Activated CD8-positive, alpha-beta memory T cell treated with anti-CD3 and anti-CD28 coated beads, Interleukin-2, amount 50 U/mL, for 4 hours (primary cell): ENCODE results near the gene CCDC33.

Experiments used
- DNase-seq: peaks from one replicate; pipeline ENCODE4 v3.0.0-alpha.2; 2020

The CCDC33 gene

DNA sequence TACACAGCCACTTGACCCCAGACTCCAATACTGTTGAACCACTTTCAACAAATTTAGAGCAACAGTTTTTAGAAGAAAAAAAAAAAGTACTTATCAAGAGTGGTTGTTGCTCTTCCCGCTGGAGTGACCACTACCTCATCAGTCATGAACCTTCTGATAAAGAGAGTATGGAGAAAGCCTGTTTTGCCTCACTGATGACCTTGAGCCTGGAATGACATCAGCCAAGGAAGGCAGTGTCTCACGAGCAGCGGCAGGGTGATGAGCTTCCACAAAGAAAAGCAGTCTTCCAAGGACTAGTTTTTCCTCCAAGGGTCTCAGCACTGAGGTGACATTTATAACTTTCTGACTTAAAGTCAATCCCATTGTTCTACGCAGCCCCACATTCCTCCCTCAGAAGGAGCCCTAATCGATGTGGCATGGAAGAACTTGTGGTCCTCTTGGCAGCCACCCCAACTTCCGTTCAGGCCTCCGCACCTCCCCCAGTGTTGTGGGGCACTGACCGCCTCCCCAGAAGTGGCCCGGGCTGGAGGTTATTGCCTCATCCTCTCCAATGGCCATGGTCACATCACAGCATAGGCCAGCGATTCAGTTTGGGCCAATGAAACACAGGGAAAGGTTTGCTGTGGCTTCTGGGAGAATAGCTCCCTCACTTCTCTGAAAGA, 133.1 kb downstream of the CCDC33 start:
- no peak for DNase-seq

DNA sequence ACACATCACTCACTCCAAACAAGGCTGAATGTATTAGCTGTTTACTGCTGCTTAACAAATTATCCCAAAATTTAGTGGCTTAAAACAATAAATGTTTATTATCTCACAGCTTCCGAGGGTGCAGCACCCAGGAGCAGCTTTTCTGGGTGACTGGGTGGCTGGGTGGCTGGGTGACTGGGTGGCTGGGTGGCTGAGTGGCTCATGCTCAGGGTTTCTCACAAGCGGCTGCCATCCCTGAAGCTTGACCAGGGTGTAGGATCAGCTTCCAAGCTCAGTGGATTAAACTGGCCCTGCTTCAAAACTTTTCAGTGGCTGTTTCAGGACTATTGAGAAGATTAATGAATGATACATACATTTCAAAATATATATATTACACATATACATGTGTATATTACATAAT, 133.6 kb downstream of the CCDC33 start:
- no peak for DNase-seq

DNA sequence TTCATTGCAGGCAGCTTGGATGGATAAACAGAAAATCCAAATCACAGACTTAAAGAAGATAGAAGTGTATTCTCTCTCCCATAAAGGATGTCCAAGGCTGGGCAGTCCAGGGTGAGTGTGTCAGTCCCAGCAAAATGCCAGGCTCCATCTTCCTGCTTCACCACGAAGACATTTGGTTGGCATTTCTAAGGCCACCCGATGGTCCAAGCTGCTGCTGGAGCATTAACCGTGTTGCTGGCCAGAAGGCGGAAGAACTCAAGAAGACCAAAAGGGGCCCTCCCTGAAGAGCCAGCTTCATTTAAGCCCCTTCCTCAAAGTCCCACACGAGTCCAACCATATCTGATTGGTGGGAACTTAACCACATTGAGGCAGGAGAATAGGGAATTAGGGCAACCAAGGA, 134.3 kb downstream of the CCDC33 start:
- DNase-seq = no peak

DNA sequence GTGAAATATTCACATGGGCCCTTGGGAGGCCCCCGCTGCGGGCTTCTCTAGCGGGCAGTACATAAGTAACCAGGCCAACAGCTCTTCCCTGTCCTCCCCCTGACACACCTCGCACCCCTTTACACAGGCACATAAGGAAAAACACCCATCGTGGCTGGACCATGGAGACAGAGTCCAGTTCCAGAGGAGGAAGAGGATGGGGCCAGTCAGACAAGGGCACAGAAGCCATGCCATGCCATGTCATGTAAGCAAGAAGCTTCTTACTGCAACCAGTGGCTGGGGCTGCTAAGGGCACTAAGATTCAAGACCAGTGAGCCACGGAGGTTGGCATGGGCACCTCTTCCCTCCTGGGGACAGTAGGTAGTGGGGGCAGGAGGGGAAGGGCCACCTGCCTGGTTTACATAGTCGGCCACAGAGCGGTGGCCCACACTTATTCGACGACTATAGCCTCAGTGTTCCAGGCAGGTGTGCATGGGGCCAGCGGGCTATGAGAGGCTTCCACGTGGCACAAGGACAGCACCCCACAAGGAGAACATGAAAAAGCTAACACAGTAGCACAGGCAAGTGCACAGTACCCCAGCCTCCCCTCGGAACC, 137.0 kb downstream of the CCDC33 start:
- DNase-seq = peak; percentile 14

DNA sequence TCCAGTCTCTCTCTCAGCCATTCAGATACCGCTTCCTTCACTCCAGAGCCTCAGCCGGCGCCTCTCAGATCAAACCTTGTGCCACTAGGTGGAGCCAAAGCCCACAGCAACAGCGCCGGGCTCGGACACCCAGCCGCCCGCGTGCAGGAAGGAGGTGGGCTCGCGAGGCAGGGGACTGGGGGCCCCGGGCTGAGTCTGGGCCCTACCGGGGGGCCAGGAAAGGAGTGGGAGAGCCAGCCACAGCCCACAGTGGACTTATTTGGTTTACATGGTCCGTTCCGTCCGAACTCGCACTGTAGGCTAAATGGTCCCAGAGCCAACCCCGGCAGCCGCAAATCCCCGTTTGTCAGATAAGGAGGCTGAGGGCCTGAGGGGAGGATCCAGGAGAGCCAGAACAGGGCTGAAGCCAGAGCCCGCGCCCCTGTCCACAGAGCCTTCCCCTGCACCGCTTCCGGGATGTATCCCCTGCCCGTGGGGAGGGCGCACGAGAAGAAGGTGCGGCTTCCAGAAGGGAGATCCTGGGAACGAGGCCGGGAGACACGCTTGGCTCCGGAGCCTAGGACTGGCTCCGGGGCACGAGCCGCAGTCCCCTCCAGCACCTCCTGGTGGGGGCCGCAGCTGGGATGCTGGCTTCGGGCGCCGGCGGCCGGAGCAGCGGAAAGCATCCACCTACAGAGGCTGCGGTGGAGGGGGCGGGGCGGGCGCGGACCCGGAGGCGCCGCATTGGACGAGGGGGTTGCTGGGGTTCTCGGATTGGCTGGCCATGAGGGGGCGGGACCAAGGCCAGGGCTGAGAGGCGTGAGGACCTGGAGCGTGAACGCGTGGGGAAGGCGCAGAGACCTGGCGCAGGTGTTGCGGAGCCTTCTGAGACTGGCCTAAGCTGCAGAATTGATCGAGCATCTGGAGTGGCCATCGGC, 137.9 kb downstream of the CCDC33 start:
- DNase-seq = peak; percentile 95

DNA sequence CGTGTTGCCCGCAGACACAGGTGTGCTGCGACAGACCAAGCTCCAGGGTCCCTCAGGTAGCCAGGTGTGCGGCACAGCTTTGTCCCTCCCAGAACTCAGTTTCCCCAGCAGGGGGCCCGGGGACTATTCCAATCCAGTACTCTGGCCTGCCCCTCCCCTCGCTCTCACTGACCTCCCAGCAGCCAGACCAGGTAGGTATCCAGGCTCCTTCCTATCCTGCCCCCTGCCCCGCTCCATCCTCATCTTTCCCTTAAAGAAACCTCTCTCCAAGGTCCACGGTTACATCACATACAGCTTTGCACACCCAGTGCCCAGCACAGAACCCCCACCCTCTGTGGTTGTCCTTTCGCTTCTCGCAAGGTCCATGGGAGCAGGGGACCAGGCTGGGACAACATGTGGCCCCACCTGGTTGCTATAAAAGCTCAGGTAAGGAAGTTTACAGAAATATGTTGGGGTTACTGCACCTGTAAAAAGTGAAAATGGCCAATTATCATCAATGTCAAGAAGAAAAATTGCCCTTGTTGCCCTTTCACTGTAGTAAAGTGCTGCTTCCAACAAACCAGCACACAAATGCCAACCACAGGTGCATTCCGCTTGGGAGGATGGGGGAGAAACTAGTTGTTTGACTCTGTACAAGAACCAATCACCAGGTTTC, 138.6 kb downstream of the CCDC33 start:
- DNase-seq = no peak

DNA sequence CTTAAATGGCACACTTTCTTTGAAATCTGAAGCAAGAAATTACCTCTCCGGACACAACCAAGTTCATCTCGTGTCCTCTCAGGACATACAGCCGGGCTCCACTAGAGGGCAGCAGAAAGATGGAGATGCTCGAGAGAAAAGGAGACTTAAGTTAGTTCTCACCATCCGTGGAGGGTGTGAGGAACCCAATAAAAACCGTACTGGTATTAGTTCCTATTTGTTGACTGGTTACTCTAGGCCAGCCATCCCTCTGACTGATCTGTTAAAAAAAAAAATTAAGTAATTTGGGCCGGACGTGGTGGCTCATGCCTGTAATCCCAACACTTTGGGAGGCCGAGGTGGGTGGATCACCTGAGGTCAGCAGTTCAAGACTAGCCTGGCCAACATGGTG, 139.2 kb downstream of the CCDC33 start:
- peak; percentile 86 for DNase-seq

DNA sequence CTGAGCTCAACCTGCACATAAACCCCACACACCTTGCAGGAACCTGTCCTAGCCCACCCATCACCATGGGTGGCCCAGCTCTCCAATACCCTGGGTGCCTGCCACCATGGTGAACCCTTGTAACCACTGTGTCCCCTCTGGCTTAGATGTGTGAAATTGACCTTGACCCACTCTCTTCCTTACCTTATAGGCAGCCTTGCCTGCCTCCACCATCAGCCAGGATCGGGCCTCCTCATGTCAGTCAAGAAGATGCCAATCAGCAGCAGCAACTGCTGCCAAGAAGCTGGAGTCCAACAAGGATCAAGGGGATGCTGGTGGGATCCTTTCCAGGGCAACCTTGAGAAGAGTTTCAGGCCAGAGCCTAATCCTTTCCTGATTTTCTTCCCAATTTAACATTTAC, 140.1 kb downstream of the CCDC33 start:
- no peak for DNase-seq

DNA sequence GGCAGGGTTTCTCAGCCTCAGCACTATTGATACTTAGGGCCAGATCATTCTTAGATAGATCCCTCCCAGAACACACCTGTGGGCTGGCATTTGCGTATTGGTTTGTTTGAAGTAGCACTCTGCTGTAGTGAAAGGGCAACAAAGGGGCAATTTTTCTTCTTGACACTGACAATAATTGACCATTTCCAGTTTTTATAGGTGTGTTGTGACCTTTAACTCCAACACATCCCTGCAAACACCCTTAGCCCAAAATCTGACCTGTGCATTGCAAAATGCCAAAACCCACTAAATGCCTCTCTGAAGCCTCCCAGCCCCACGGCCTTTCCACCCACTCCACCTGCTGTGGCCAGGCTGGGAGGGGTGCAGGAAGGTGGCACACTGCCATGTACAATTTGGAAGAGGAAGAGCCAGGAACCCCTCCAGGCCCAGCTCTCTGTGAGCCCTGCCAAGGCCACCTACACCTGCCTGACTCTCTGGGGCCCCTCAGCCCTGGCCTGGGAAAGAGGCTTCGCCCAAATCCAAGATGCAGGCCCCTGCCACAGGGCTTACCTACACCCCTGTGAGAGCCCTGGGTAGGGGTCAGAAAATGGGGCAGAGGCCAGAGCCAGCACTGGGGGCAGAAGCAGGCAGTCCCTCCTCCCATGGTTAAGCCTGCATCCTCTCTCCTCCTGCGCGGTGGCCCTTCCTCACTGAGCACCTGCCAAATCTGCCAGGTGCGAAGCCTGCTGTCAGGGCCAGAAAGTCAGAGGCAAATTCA, 140.9 kb downstream of the CCDC33 start:
- DNase-seq = no peak

DNA sequence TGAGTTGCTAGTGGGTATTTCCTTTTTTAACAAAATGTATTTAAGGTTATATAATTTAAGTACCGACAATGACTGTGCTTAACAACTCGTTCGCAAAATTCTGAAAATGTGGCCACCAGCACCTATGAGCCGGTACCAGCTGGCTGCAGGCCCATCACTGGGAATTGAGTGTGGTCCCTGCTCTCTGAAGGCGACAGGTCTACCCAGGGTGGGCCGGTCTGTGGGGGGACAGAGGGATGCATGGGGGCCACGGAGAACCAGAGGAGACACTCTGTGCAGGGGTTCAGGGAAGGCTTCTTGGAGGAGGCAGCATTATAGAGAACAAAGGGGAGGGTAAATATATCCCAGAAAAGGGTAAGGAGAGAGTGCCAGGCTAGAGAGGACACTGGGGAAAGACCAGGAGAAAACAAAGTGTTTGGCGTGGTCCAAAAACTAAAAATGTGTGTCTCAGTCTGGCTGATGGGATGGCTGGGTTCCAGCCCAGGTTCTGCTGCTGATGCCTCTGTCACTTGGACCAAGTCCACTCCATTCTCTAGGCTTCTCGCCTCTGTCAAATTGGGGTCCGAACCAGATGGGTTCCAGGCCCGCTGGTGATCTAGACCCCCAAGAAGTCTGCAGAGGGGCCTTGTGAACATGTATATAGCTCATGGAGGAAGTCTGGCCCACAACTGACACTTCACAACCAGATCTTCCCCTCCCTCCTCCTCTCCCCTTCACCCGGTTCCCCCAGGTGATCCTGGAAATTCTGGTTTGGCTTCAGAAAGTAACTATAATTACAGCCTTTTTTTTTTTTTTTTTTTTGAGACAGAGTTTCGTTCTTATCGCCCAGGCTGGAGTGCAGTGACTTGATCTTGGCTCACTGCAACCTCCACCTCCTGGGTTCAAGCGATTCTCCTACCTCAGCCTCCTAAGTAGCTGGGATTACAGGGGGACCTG, 142.0 kb downstream of the CCDC33 start:
- no peak for DNase-seq

DNA sequence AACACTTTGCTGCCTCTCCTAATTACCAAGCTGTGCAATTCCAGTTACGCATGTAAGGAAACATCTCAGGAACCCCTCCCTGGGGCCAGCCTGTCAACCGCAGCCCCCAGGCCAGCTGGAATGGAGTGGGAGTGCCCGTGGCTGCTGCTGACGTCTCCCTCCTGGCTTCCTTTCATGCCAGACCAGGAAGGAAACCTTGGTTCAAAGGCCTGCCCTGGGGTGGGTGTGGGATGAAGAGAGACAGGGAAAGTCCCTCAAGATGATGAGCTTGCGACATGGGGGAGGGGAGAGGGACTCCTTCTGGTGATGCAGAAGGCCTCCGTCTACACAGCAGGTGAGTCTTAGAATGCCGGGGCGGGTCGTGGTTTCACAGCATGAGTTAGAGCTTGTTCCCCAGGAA, 142.7 kb downstream of the CCDC33 start:
- DNase-seq = peak; percentile 64

DNA sequence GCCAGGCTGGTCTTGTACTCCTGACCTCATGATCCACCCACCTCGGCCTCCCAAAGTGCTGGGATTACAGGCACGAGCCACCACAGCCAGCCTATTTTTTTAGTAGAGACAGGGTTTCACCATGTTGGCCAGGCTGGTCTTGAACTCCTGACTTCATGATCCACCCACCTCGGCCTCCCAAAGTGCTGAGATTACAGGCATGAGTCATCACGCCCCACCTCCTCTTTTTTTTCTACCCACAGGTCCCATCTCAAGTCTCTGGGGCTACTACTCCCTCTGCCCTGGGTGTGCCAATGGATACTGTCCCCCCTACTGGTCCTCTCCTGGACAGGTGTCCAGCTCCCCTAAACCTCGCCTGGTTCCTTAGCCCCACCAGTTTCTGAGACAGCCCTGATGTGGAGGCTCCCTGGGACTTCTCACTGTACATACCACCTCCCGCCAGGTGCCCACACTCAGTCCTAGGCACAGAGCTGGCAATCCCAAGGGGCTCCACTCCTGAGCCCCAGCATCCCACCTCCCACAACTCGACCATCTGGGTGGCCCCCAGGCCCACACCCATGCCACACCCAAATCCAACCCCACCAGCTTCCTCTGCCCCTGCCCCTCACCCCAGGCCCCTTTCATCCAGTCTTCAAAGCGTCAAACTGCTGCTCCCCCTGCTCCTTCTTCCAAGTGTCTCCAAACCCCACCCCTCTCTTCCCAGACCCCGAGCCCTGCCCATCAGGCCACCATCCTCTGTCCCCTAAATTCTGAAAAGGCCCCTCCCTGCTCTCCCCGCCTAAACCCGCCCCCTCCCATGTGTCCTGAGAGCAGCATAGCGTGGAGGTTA, 144.4 kb downstream of the CCDC33 start:
- DNase-seq = no peak

DNA sequence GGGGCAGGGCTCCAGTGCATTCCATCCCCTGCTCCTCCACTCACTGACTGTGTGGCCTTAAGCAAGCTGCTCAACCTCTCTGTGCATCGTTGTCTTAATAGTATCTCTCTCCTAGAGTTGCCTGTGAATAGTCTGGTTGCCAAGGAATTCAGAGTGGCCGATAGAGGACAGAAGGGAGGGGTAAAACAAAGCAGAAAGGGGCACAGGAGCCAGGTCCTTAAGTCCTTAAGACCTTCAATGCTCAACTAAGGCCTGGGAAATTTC, 145.0 kb downstream of the CCDC33 start:
- no peak for DNase-seq

DNA sequence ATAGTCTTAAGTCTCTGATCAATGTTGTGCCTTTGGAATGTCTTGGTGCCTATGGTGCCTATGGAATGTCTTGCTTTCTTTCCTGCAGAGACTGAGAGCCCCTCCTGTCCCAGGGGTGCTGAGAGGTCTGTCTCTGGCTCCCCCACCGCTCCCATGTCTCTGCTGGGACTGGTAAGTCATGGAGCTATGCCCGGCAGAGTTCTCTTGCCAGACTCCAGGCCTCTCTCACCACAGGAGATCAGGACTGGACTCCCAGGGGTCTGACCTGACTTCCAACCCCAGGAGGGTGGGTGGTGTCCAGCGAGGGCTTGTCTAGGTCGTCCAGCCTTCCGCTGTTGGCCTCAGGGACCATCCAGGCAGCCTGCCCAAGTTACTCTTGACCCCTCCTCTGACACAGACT, 145.4 kb downstream of the CCDC33 start:
- peak; percentile 17 for DNase-seq

DNA sequence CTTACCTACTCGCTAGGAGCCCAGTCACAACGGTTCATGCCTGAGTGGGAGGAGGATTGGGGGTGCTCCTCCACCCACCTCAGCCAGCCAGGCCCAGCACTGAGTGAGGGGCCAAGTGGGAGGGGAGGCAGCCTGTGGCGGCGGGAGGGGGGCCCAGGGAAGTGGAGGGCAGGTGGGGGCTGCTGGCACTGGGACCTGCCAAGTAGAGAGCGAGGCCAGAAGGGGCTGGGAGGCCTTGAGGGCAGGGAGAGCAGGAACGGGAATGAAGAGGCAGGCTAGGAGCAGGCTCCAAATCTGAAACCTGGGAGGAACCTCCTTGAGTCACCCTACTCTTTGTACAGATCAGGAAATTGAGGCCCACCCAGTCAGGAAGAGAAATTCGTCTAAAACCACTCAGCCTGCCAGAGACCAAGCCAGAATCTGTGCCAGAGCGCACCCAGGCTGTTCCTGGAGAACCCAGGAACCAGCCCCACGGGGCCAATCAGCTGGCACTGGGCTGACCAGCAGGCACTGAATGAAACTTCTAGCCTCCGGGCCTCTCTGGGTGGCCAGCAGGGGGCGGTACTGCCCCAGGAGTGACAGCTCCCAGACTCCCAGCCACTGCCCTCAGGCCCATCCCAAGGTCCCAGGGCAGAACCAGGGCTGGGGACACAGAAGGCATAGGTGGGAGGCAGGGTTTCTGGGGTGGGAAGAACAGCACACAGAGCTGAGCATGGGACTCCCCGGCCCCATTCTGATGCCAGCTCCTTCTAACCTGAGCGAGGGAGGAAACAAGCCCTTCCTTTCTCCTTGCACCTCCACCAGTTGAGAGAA, 146.1 kb downstream of the CCDC33 start:
- peak; percentile 79 for DNase-seq

DNA sequence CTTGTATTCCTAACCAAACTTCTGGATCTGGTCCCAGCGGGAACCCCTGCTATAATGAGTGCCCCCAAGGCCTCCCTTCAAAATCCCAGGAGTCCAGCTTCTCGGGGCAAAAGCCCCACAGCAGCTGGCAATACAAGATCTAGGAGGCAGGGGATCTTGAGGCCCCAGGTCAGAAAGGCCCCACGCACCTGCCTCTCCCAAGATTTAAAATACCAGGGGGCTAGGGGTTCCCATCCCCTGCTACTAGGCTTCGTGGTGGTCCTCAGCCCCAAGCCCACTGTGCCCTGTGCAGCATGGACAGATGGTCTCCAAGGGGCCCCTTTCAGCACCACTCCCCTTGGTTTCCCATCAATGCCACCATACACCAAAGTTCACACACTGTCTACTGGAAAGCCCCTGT, 147.2 kb downstream of the CCDC33 start:
- DNase-seq = no peak

DNA sequence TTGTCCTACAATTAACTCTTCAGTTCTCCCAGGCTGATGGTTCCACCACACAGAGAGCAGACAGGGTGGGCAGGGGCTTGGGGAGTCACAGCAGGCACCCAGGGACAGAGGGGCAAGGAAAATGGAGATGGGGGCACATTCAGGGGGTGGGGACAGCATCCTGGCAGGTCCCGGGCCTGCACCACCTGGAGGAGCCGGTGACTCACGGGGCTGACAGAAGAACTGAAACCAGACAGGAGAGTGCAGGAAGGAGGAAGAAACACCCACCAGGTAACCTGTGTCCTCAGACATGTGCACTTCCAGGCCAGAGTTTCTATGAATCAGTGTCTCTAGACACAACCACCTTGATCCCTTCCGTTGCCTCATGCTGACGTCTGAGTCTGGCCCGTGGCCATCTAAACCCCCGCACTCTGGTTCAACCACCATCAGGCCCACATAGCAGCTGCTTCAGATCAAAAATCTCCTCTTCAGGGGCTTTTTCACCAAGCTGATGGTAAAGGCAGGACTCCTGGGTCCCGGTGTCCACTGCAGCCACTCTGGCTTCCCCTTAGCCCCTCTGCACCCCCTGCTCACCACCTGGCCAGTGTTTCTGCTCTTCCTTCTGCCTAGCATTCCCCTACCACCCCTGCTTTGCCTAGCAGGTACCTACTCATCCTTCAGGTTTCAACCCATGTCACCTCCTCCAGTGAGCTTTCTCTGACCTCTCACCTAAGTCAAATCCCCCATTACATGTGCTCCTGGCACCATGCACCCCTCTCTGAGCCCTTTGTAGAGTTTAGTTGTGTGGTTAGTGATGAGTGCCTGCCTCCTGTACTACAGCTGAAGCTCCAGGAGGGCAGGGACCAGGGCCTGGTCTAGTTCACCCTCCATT, 147.8 kb downstream of the CCDC33 start:
- DNase-seq = peak; percentile 83

DNA sequence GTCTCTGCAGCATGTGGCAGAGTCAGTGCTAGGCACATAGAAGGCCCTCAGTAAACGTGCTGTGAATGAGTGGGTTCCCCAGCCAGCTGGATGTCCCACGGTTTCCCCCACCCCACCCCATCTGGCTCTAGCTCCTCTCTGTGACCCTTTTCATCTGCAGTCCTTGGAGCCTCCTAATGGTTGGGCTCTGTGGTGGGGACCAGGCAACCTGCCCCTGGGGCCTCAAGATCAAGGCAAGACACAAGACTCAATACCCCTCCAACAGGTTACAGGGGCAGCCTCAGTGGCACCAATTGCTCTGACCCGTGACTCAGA, 148.4 kb downstream of the CCDC33 start:
- DNase-seq = no peak
